ENCODE measurements around the gene SCUBE3.

- TF ChIP-seq CTCF (IDR thresholded peaks at IDR 0.05): no peak
- no peak for TF ChIP-seq POLR2A (IDR thresholded peaks at IDR 0.05)
Observed at GRCh38 chr6:35298625-35299140, 84.9 kb downstream of the SCUBE3 start.

All from body of pancreas (tissue), 4 donors.